Prostate gland (tissue), 2 donors: ENCODE measurements around the gene WFDC5. TPM values are rescaled to one million over a fixed set of nuclear protein-coding genes. Genes with fewer than 3 reads are reported as not detected.
"Not testable (repeated sequence)": the region's sequence is repeated elsewhere in the genome, so short reads cannot be mapped to it uniquely, and the experiment has no call there.

ENCODE experiments used
- DNase-seq: peaks from one replicate; pipeline ENCODE4 v3.0.0-alpha.2; 2019; ENCODE audit warnings: low spot score
- H3K27ac ChIP-seq, 2 donors: fragments of 200-600 bp; sonication (generic); 2 replicates each; pipeline ENCODE4 v1.5.1; 2017 to 2019
- H3K27me3 ChIP-seq: fragments of 200-600 bp; sonication (generic); replicated peaks from 2 replicates; pipeline ENCODE4 v1.5.1; 2019; ENCODE audit not compliant: insufficient read depth
- H3K36me3 ChIP-seq, 2 donors: fragments of 200-600 bp; sonication (generic); 1 replicate in 1 of 2; 2 replicates in 1 of 2; pipeline versions ENCODE4 v1.5.1 to v1.8.1; 2017 to 2019
- H3K4me1 ChIP-seq: fragments of 200-600 bp; sonication (generic); replicated peaks from 2 replicates; pipeline ENCODE4 v1.5.1; 2019
- H3K4me3 ChIP-seq, 2 donors: fragments of 200-600 bp; sonication (generic); 2 replicates each; pipeline ENCODE4 v1.5.1; 2017 to 2019
- H3K9me3 ChIP-seq: fragments of 200-600 bp; sonication (generic); 2 replicates; pipeline ENCODE4 v1.5.1; 2017
- POLR2A ChIP-seq: fragments of 450-650 bp; IDR thresholded peaks from one replicate; pipeline ENCODE4 v1.6.1; 2016; ENCODE audit warnings: antibody characterized with exemption, mild to moderate bottlenecking
- POLR2AphosphoS5 ChIP-seq: sonication (generic); formaldehyde crosslinking; IDR thresholded peaks from one replicate; pipeline ENCODE4 v1.6.1; 2017; ENCODE audit warnings: antibody characterized with exemption
- WGBS: methylation state at CpG from one replicate; pipeline ENCODE4 v1.1.5; 2018; 5-methylcytosine and 5-hydroxymethylcytosine counted together
- intact Hi-C: fragments of 100-400 bp; cut with DNase I; formaldehyde crosslinking; loops from one replicate; pipeline ENCODE4 v1.14.2; 2022
- total RNA-seq, 2 donors: library from RNA; depleted of rRNA; stranded (reverse); fragments of >200 nt; gene quantifications; one replicate each; pipeline ENCODE4 v1.1.0, GENCODE V29; 2016
- TF ChIP-seq, protein P1 (sequence below), 4 experiments: fragments of 200-600 bp in 2 of 4; fragments of 450-650 bp in 2 of 4; sonication (generic) in 2 of 4; IDR thresholded peaks; 1 replicate in 3 of 4; 2 replicates in 1 of 4; pipeline ENCODE4 v1.5.1; 2016 to 2019; ENCODE audit warnings: antibody characterized with exemption in 4 of 4, mild to moderate bottlenecking in 2 of 4, moderate library complexity in 2 of 4

WFDC5 gene, protein sequence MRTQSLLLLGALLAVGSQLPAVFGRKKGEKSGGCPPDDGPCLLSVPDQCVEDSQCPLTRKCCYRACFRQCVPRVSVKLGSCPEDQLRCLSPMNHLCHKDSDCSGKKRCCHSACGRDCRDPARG
- 1 to 10 TPM; 1.0 to 2.3 TPM for total RNA-seq

DNA sequence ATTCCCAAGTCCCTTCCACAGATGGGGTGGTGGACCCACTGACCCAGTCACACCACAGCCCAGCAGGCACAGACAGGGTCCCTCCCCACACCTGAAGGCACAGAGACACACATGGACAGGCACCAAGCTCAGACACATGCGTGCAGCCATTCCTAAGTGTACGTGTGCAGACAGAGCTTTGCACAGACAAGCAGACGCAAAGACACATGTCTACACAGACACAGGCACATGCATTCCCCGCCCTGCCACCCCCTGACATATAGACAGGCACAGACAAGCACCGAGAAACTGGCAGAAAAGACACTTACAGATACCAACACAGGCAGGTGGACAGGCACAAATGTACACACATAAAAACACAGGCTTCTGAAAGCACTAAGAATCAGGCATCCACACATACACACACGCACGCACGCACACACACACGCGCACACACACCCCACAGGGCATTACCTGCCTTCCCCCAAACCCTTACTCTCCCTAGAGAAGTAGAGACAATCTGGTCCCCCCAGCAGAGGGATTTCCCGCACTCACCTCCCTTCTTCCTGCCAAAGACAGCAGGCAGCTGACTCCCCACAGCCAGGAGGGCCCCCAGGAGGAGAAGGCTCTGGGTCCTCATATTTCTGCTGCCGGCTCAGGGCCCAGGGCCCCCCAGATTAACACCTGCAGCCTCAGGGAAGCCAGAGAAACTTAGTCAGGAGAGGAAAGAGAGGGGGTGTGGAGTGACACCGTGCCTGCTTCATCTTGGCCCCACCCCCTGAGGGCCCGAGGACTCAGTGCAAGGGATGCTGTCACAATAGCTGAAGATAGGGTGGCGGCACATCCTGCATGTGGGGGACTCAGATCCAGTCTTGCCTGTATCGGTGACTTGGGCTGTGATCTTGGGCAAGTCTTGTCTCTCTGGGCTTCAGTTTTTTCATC, at the start of gene WFDC5:
Gene WFDC5 (minus strand): TSS at position 710 of the 921 bp plus-strand sequence. CDS start 91 bp downstream, at position 619.
- Histone ChIP-seq H3K4me3 (no peak within 1 kb of the TSS), H3K27me3 (no peaks in the 10 kb centered on the region), H3K27ac (no peak within 1 kb of the TSS), H3K9me3 (no peaks in the 10 kb centered on the region), H3K4me1 (no peaks in the 10 kb centered on the region), H3K36me3 (no peaks in the 10 kb centered on the region)
- WGBS: 35% methylated on average over 16 of the region's 16 CpGs
- intact Hi-C loops: no loop called here
- peak; percentile 43 for DNase-seq
- TF ChIP-seq, protein P1, sequence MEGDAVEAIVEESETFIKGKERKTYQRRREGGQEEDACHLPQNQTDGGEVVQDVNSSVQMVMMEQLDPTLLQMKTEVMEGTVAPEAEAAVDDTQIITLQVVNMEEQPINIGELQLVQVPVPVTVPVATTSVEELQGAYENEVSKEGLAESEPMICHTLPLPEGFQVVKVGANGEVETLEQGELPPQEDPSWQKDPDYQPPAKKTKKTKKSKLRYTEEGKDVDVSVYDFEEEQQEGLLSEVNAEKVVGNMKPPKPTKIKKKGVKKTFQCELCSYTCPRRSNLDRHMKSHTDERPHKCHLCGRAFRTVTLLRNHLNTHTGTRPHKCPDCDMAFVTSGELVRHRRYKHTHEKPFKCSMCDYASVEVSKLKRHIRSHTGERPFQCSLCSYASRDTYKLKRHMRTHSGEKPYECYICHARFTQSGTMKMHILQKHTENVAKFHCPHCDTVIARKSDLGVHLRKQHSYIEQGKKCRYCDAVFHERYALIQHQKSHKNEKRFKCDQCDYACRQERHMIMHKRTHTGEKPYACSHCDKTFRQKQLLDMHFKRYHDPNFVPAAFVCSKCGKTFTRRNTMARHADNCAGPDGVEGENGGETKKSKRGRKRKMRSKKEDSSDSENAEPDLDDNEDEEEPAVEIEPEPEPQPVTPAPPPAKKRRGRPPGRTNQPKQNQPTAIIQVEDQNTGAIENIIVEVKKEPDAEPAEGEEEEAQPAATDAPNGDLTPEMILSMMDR (IDR thresholded peaks at IDR 0.05): no peak
- no peak for TF ChIP-seq POLR2A
- TF ChIP-seq POLR2AphosphoS5: peak; percentile 37

DNA sequence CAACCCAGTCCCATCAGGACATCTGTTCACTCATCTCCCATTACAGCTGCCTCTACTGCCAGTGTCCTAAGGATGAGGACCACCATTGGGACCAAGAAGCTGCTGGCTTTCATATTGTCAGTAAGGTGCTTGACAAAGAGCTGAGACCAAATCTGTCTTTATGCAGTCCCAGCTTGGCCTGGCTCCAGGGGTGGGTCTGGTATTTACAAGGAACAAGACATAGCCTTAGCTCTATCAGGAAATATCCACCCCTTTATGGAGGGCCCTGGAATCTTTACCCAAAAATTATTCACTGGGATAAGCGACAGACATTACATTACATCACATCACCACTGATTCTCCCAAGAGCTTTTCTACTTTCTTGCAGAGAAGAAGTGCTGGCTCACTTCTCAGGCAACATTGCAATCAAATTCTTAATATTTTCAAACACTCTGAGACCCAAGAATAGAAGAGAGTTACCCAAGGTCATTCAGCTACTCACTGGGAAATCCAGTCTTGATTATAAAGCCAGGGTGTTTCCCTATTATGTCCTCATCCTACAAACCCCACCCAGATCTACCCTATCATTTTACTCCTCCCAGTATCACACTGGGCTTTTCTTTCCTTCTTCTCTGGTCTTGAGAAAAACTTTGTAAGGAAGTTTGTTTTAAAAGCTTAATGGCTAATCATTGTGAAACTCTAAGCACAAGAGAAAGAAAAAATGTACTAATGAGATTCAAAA, 48.3 kb upstream of the WFDC5 start:
- H3K27me3 ChIP-seq: no peaks in the 10 kb centered on the region
- intact Hi-C loops: no loop called here
- no peak for DNase-seq
- TF ChIP-seq POLR2A (no peak), POLR2AphosphoS5 (no peak)
- TF ChIP-seq, protein P1 (IDR thresholded peaks at IDR 0.05): no peak
- 74% methylated on average over 1 of the region's 1 CpG for WGBS
- H3K36me3 ChIP-seq: no peaks in the 10 kb centered on the region
- no peak overlapping the region for H3K4me3 ChIP-seq
- no peak overlapping the region for H3K27ac ChIP-seq
- no peaks in the 10 kb centered on the region for H3K4me1 ChIP-seq
- no peaks in the 10 kb centered on the region for H3K9me3 ChIP-seq

DNA sequence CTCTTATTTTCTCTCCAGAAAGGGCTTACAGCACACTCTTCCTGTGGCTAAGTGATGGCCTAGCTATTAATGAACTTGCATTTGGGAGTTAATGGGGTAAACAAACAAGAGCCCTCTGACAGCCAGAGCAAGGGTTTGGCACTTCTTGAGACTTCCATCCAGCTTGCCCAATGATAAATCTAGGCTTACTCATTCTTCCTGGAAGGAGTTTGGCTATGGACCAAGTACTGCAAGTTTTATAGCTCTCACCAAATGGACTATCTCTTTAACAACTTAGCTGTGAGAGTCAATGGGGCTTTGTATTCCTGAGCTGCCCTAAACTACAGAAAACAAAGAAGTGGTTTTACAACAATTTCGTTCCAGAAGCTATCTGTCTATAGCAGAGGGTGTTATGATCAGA, 43.0 kb upstream of the WFDC5 start:
- Histone ChIP-seq H3K9me3 (no peaks in the 10 kb centered on the region), H3K36me3 (no peaks in the 10 kb centered on the region), H3K27me3 (no peaks in the 10 kb centered on the region), H3K4me3 (no peak overlapping the region), H3K4me1 (no peaks in the 10 kb centered on the region), H3K27ac (no peak overlapping the region)
- DNase-seq: peak; percentile 65
- 0% methylated on average over 1 of the region's 1 CpG for WGBS
- intact Hi-C loops: no loop called here
- TF ChIP-seq POLR2AphosphoS5: peak; percentile 67
- TF ChIP-seq POLR2A: no peak
- TF ChIP-seq, protein P1 (IDR thresholded peaks at IDR 0.05): no peak

DNA sequence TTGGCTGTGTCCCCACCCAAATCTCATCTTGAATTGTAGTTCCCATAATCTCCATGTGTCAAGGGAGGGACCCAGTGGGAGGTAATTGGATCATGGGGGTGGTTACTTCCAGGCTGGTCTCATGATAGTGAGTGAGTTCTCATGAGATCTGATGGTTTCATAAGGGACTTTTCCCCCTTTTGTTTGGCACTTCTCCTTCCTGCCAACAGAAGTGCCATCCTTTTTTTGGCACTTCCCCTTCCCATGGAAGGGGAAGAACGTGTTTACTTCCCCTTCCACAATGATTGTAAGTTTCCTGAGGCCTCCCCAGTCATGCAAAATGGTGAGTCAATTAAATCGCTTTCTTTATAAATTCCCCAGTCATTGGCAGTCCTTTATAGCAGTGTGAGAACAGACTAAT, 41.7 kb upstream of the WFDC5 start:
- TF ChIP-seq, protein P1 (IDR thresholded peaks at IDR 0.05): no peak
- no peak for TF ChIP-seq POLR2AphosphoS5
- TF ChIP-seq POLR2A: no peak
- no peak for DNase-seq
- intact Hi-C loops: no loop called here
- WGBS: 58% methylated on average over 2 of the region's 2 CpGs
- H3K27ac ChIP-seq: no peak overlapping the region
- H3K4me1 ChIP-seq: no peaks in the 10 kb centered on the region
- no peaks in the 10 kb centered on the region for H3K9me3 ChIP-seq
- no peak overlapping the region for H3K4me3 ChIP-seq
- H3K36me3 ChIP-seq: no peaks in the 10 kb centered on the region
- H3K27me3 ChIP-seq: no peaks in the 10 kb centered on the region

DNA sequence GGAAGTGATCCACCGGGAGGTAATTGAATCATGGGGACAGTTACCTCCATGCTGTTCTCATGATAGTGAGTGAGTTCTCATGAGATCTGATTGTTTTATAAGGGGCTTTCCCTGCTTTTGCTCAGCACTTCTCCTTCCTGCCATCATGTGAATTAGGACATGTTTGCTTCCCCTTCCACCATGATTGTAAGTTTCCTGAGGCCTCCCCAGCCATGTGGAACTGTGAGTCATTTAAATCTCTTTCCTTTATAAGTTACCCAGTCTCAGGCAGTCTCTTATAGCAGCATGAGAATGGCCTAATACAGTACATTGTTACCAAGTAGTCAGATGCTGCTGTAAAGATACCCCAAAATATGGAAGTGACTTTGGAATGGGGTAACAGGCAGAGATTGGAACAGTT, 39.8 kb upstream of the WFDC5 start:
- DNase-seq, H3K9me3 ChIP-seq, H3K27me3 ChIP-seq, H3K4me3 ChIP-seq, H3K4me1 ChIP-seq, H3K27ac ChIP-seq, intact Hi-C loops, H3K36me3 ChIP-seq: not testable (repeated sequence)
- WGBS: 100% methylated on average over 1 of the region's 1 CpG
